Measurements from ENCODE around the gene NDE1. TPM values are rescaled to one million over a fixed set of nuclear protein-coding genes. Genes with fewer than 3 reads are reported as not detected.

NDE1 gene
- total RNA-seq, 1 donor from 2014 or later, result 28.9 TPM

DNA sequence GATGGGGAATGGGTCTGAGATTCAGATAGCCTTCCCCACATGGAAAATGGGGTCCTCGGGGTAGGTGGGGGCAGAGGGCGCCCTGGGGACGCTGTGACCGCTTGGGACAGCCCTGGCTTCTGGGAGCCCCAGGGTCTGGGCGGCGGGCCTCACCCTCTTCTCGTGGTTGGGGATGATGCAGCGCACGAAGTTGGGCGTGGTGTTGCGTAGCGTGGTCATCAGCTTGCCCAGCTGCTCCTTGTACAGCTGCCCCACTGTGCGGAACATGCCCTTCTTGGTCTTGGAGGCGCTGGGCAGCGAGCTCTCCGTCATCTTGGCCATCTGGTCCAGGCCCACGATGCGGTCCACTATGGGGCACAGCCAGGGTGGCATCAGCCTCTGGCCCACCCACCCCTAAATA lies 99.9 kb downstream of the NDE1 start:
- TF ChIP-seq CTCF (IDR thresholded peaks at IDR 0.05), result no peak
- no peaks in the 10 kb centered on the region for H3K27me3 ChIP-seq
- no peak overlapping the region for H3K4me3 ChIP-seq
- H3K27ac ChIP-seq, result no peak overlapping the region
- ATAC-seq, result no peak
- no peaks in the 10 kb centered on the region for H3K36me3 ChIP-seq
- no peaks in the 10 kb centered on the region for H3K9me3 ChIP-seq
- DNase-seq, result no peak
- intact Hi-C loops (cut with DNase I), result no loop called here
- H3K4me1 ChIP-seq, result no peaks in the 10 kb centered on the region

GRCh38 chr16:15751940-15752339 lies 101.9 kb downstream of the NDE1 start:
- Histone ChIP-seq H3K9me3 (no peaks in the 10 kb centered on the region), H3K27me3 (no peaks in the 10 kb centered on the region), H3K36me3 (no peaks in the 10 kb centered on the region), H3K4me1 (no peaks in the 10 kb centered on the region), H3K27ac (no peak overlapping the region), H3K4me3 (no peak overlapping the region)
- no peak for TF ChIP-seq CTCF (IDR thresholded peaks at IDR 0.05)
- no peak for ATAC-seq
- DNase-seq, result no peak
- intact Hi-C loops (cut with DNase I), result no loop called here

DNA sequence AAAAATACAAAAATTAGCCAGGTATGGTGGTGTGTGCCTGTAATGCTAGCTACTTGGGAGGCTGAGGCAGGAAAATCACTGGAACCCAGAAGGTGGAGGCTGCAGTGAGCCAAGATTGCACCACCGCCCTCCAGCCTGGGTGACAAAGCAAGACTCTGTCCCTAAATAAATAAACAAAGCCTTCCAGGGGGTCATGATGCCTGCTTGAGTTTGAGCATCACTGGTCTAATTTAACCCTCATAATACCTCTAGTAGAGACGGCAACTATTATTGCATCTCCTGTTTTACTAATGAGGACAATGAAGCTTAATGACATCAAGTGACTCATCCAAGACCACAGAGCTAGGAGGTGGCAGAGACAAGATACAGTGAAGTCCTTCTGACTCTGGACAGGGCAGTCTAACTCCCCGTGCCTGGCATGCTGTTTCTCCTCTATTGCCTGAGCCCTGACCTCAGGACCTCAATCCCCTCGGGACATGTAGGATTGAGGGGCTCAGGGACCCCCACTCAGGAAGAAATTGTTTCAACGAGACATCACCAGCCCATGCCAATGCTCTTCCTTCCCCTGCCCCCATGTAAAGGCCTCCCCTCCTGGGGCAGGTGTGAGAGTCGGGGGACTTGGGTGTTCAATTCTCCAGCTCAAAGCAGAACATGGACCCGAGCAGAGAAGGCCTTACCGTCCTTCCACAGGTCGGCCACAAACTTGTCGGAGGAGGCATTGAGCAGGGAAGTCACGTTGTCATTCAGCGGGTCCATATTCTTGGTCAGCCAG lies 102.9 kb downstream of the NDE1 start:
- no peak overlapping the region for H3K4me3 ChIP-seq
- no peaks in the 10 kb centered on the region for H3K9me3 ChIP-seq
- intact Hi-C loops (cut with DNase I), result no loop called here
- H3K4me1 ChIP-seq, result no peaks in the 10 kb centered on the region
- no peak for ATAC-seq
- no peak overlapping the region for H3K27ac ChIP-seq
- H3K36me3 ChIP-seq, result no peaks in the 10 kb centered on the region
- H3K27me3 ChIP-seq, result no peaks in the 10 kb centered on the region
- DNase-seq, result no peak
- no peak for TF ChIP-seq CTCF (IDR thresholded peaks at IDR 0.05)

GRCh38 chr16:15754821-15755534 lies 104.9 kb downstream of the NDE1 start:
- Histone ChIP-seq H3K4me3 (no peak overlapping the region), H3K36me3 (no peaks in the 10 kb centered on the region), H3K27me3 (no peaks in the 10 kb centered on the region), H3K9me3 (no peaks in the 10 kb centered on the region), H3K27ac (no peak overlapping the region), H3K4me1 (no peaks in the 10 kb centered on the region)
- intact Hi-C loops (cut with DNase I), result no loop called here
- no peak for ATAC-seq
- TF ChIP-seq CTCF (IDR thresholded peaks at IDR 0.05), result no peak
- DNase-seq, result no peak

DNA sequence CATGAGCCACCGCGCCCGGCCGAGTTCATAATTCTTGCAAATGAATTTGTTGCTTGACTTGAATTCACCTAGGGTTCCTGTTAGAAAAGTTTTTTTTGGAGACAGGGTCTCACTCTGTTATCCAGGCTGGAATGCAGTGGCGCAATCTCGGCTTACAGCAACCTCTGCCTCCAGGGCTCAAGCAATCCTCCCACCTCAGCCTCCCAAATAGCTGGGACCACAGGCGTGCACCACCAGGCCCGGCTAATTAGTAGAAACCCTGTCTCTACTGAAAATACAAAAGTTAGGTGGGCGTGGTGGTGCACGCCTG lies 107.0 kb downstream of the NDE1 start:
- intact Hi-C loops (cut with DNase I), result no loop called here
- Histone ChIP-seq H3K4me1 (no peaks in the 10 kb centered on the region), H3K27me3 (no peaks in the 10 kb centered on the region), H3K9me3 (no peaks in the 10 kb centered on the region), H3K27ac (no peak overlapping the region), H3K36me3 (no peaks in the 10 kb centered on the region), H3K4me3 (no peak overlapping the region)
- DNase-seq, result no peak
- no peak for TF ChIP-seq CTCF (IDR thresholded peaks at IDR 0.05)
- ATAC-seq, result no peak
